ENCODE data around the gene CLDN5. TPM values are rescaled to one million over a fixed set of nuclear protein-coding genes. Genes with fewer than 3 reads are reported as not detected.

Gene CLDN5
- total and polyA plus RNA-seq, 2 experiments from 2014 or later = 2.0 to 3.2 TPM

DNA sequence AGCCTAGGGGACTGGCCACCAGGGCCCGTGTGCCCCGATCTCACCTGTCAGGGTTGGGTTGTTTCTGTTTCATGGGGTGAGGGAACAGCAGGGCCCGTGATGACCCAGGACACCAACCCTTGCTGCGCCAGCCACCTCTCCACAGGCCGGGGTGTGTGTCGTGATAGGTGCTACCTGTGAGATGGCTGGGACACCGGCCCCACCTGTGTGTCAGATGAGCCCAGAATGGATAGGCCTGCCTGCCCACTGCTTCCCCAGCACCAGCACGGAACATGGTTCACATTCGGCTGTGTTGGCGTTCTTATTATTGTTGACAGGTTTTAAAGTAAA is 7.1 kb downstream of the CLDN5 start:
- no peaks in the 10 kb centered on the region for H3K9me2 ChIP-seq (ENCODE audit: insufficient read depth)
- peaks cover 40% of the 10 kb centered on the region for H3K36me3 Mint-ChIP-seq (ENCODE audit: low read depth)
- H3K4me2 ChIP-seq = no peak overlapping the region
- DNase-seq (ENCODE audit: low spot score) (no peak), ATAC-seq (no peak)
- H3K4me1 ChIP-seq (ENCODE audit: insufficient read depth) = 0 out of 2 replicates have a peak, but pooled peaks cover 1% of the 10 kb centered on the region
- H3K9me3 Mint-ChIP-seq = no peaks in the 10 kb centered on the region
- H3K79me2 ChIP-seq (replicated peaks; ENCODE audit: insufficient read depth) = no peaks in the 10 kb centered on the region
- H4K20me1 ChIP-seq (replicated peaks; ENCODE audit: insufficient read depth) = no peaks in the 10 kb centered on the region
- peaks cover 11% of the 10 kb centered on the region for H3K27me3 Mint-ChIP-seq (ENCODE audit: insufficient read depth, low read depth, poor library complexity)
- H3K27ac ChIP-seq (ENCODE audit: low read depth) = no peak overlapping the region
- no peak overlapping the region for H3K4me3 ChIP-seq
- peaks cover 2% of the 10 kb centered on the region; the same call in 1 of the 2 replicates for H3F3A ChIP-seq (replicated peaks; ENCODE audit: low read depth)
- no peak overlapping the region; the same call in 1 of the 2 replicates for H3K27ac Mint-ChIP-seq
- TF ChIP-seq EZH2phosphoT487 (IDR thresholded peaks at IDR 0.05; ENCODE audit: unreplicated experiment) = no peak
- TF ChIP-seq, protein P1, sequence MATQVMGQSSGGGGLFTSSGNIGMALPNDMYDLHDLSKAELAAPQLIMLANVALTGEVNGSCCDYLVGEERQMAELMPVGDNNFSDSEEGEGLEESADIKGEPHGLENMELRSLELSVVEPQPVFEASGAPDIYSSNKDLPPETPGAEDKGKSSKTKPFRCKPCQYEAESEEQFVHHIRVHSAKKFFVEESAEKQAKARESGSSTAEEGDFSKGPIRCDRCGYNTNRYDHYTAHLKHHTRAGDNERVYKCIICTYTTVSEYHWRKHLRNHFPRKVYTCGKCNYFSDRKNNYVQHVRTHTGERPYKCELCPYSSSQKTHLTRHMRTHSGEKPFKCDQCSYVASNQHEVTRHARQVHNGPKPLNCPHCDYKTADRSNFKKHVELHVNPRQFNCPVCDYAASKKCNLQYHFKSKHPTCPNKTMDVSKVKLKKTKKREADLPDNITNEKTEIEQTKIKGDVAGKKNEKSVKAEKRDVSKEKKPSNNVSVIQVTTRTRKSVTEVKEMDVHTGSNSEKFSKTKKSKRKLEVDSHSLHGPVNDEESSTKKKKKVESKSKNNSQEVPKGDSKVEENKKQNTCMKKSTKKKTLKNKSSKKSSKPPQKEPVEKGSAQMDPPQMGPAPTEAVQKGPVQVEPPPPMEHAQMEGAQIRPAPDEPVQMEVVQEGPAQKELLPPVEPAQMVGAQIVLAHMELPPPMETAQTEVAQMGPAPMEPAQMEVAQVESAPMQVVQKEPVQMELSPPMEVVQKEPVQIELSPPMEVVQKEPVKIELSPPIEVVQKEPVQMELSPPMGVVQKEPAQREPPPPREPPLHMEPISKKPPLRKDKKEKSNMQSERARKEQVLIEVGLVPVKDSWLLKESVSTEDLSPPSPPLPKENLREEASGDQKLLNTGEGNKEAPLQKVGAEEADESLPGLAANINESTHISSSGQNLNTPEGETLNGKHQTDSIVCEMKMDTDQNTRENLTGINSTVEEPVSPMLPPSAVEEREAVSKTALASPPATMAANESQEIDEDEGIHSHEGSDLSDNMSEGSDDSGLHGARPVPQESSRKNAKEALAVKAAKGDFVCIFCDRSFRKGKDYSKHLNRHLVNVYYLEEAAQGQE (IDR thresholded peaks at IDR 0.05; ENCODE audit: unreplicated experiment) = no peak
- no peak for TF ChIP-seq ZNF114 (CRISPR knock-in tag; IDR thresholded peaks at IDR 0.05)
- no peak for TF ChIP-seq CREB1 (CRISPR knock-in tag; IDR thresholded peaks at IDR 0.05; ENCODE audit: low read depth)
- TF ChIP-seq, protein P2, sequence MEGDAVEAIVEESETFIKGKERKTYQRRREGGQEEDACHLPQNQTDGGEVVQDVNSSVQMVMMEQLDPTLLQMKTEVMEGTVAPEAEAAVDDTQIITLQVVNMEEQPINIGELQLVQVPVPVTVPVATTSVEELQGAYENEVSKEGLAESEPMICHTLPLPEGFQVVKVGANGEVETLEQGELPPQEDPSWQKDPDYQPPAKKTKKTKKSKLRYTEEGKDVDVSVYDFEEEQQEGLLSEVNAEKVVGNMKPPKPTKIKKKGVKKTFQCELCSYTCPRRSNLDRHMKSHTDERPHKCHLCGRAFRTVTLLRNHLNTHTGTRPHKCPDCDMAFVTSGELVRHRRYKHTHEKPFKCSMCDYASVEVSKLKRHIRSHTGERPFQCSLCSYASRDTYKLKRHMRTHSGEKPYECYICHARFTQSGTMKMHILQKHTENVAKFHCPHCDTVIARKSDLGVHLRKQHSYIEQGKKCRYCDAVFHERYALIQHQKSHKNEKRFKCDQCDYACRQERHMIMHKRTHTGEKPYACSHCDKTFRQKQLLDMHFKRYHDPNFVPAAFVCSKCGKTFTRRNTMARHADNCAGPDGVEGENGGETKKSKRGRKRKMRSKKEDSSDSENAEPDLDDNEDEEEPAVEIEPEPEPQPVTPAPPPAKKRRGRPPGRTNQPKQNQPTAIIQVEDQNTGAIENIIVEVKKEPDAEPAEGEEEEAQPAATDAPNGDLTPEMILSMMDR (conservative IDR thresholded peaks at IDR 0.05; ENCODE audit: low read depth in 2 of 2) = no peak
- TF ChIP-seq, protein P3, sequence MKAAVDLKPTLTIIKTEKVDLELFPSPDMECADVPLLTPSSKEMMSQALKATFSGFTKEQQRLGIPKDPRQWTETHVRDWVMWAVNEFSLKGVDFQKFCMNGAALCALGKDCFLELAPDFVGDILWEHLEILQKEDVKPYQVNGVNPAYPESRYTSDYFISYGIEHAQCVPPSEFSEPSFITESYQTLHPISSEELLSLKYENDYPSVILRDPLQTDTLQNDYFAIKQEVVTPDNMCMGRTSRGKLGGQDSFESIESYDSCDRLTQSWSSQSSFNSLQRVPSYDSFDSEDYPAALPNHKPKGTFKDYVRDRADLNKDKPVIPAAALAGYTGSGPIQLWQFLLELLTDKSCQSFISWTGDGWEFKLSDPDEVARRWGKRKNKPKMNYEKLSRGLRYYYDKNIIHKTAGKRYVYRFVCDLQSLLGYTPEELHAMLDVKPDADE (IDR thresholded peaks at IDR 0.05) = no peak
- TF ChIP-seq STAT1 (IDR thresholded peaks at IDR 0.05; ENCODE audit: unreplicated experiment) = no peak
- TF ChIP-seq NANOG (IDR thresholded peaks at IDR 0.05; ENCODE audit: borderline replicate concordance) = no peak
- no peak for TF ChIP-seq ZNF331 (CRISPR knock-in tag; IDR thresholded peaks at IDR 0.05; ENCODE audit: low read depth)
- TF ChIP-seq JUNB (IDR thresholded peaks at IDR 0.05; ENCODE audit: unreplicated experiment) = no peak
- TF ChIP-seq EZH2 (IDR thresholded peaks at IDR 0.05; ENCODE audit: low read depth, unreplicated experiment) = no peak
- TF ChIP-seq, protein P4, sequence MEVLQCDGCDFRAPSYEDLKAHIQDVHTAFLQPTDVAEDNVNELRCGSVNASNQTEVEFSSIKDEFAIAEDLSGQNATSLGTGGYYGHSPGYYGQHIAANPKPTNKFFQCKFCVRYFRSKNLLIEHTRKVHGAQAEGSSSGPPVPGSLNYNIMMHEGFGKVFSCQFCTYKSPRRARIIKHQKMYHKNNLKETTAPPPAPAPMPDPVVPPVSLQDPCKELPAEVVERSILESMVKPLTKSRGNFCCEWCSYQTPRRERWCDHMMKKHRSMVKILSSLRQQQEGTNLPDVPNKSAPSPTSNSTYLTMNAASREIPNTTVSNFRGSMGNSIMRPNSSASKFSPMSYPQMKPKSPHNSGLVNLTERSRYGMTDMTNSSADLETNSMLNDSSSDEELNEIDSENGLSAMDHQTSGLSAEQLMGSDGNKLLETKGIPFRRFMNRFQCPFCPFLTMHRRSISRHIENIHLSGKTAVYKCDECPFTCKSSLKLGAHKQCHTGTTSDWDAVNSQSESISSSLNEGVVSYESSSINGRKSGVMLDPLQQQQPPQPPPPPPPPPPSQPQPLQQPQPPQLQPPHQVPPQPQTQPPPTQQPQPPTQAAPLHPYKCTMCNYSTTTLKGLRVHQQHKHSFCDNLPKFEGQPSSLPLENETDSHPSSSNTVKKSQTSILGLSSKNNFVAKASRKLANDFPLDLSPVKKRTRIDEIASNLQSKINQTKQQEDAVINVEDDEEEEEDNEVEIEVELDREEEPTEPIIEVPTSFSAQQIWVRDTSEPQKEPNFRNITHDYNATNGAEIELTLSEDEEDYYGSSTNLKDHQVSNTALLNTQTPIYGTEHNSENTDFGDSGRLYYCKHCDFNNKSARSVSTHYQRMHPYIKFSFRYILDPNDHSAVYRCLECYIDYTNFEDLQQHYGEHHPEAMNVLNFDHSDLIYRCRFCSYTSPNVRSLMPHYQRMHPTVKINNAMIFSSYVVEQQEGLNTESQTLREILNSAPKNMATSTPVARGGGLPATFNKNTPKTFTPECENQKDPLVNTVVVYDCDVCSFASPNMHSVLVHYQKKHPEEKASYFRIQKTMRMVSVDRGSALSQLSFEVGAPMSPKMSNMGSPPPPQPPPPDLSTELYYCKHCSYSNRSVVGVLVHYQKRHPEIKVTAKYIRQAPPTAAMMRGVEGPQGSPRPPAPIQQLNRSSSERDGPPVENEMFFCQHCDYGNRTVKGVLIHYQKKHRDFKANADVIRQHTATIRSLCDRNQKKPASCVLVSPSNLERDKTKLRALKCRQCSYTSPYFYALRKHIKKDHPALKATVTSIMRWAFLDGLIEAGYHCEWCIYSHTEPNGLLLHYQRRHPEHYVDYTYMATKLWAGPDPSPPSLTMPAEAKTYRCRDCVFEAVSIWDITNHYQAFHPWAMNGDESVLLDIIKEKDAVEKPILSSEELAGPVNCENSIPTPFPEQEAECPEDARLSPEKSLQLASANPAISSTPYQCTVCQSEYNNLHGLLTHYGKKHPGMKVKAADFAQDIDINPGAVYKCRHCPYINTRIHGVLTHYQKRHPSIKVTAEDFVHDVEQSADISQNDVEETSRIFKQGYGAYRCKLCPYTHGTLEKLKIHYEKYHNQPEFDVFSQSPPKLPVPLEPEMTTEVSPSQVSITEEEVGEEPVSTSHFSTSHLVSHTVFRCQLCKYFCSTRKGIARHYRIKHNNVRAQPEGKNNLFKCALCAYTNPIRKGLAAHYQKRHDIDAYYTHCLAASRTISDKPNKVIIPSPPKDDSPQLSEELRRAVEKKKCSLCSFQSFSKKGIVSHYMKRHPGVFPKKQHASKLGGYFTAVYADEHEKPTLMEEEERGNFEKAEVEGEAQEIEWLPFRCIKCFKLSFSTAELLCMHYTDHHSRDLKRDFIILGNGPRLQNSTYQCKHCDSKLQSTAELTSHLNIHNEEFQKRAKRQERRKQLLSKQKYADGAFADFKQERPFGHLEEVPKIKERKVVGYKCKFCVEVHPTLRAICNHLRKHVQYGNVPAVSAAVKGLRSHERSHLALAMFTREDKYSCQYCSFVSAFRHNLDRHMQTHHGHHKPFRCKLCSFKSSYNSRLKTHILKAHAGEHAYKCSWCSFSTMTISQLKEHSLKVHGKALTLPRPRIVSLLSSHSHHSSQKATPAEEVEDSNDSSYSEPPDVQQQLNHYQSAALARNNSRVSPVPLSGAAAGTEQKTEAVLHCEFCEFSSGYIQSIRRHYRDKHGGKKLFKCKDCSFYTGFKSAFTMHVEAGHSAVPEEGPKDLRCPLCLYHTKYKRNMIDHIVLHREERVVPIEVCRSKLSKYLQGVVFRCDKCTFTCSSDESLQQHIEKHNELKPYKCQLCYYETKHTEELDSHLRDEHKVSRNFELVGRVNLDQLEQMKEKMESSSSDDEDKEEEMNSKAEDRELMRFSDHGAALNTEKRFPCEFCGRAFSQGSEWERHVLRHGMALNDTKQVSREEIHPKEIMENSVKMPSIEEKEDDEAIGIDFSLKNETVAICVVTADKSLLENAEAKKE (CRISPR knock-in tag; IDR thresholded peaks at IDR 0.05) = no peak
- no peak for TF ChIP-seq POLR2AphosphoS5 (IDR thresholded peaks at IDR 0.05; ENCODE audit: low read depth)
- H3K4me1 Mint-ChIP-seq = no peaks in the 10 kb centered on the region; the same call in 1 of the 3 replicates
- peaks cover 8% of the 10 kb centered on the region; the same call in 1 of the 2 replicates for H3K27me3 ChIP-seq (ENCODE audit: insufficient read depth)
- no peak overlapping the region for H3K4me3 Mint-ChIP-seq
- H2AFZ ChIP-seq = no peak overlapping the region
- H3K36me3 ChIP-seq (ENCODE audit: insufficient read depth) = no peaks in the 10 kb centered on the region
